ENCODE results near the gene SPHKAP. TPM values are rescaled to one million over a fixed set of nuclear protein-coding genes. Genes with fewer than 3 reads are reported as not detected.

SPHKAP gene
- polyA plus RNA-seq, 1 donor (not counting 4 experiments of a cell fraction or from before 2014, with no cell fraction given), result not detected

GRCh38 chr2:228040995-228041394 lies 140.5 kb downstream of the SPHKAP start:
- Histone ChIP-seq H3K27me3 (ENCODE audit: control insufficient read depth, extremely low read depth, insufficient read depth, low read length) (no peaks in the 10 kb centered on the region), H3K36me3 (ENCODE audit: control insufficient read depth in 2 of 2, extremely low read depth in 1 of 2, insufficient read depth in 2 of 2, low read length in 2 of 2) (no peaks in the 10 kb centered on the region), H2AFZ (ENCODE audit: control insufficient read depth, low read length) (no peak overlapping the region), H3K9me1 (ENCODE audit: control insufficient read depth, extremely low read depth, insufficient read depth, low read length) (no peaks in the 10 kb centered on the region), H3K27ac (ENCODE audit: control insufficient read depth, insufficient read depth, low read length) (no peak overlapping the region), H3K79me2 (ENCODE audit: control insufficient read depth, insufficient read depth, low read length) (no peaks in the 10 kb centered on the region), H3K4me3 (ENCODE audit: control insufficient read depth in 2 of 3, extremely low read depth in 1 of 3, insufficient read depth in 2 of 3, low read depth in 1 of 3, low read length in 3 of 3) (no peak overlapping the region), H3K4me2 (ENCODE audit: control insufficient read depth, extremely low read depth, insufficient read depth, low read depth, low read length) (no peak overlapping the region), H3K9me3 (ENCODE audit: control insufficient read depth, low read depth, low read length) (no peaks in the 10 kb centered on the region), H3K9ac (ENCODE audit: control insufficient read depth, extremely low read depth, insufficient read depth, low read length) (no peak overlapping the region), H4K20me1 (ENCODE audit: control insufficient read depth, extremely low read depth, insufficient read depth, low read length) (no peaks in the 10 kb centered on the region), H3K4me1 (ENCODE audit: control insufficient read depth, extremely low read depth, insufficient read depth, low read length) (no peaks in the 10 kb centered on the region)
- FAIRE-seq (no peak), DNase-seq (ENCODE audit: low read depth, low spot score) (no peak)
- TF ChIP-seq CTCF (optimal IDR thresholded peaks at IDR 0.05 in 1 of 3, IDR thresholded peaks at IDR 0.05 in 1 of 3, conservative IDR thresholded peaks at IDR 0.05 in 1 of 3; ENCODE audit: extremely low read depth in 1 of 3, insufficient read depth in 2 of 3, low read length in 3 of 3) (no peak), EZH2 (IDR thresholded peaks at IDR 0.05; ENCODE audit: low read length) (no peak)
- dilution Hi-C loops (cut with MboI; ENCODE audit: extremely low pct_ligation_motif_present, low sequenced_read_pairs), result no loop called here

- Histone ChIP-seq H3K9me1 (ENCODE audit: control insufficient read depth, extremely low read depth, insufficient read depth, low read length) (no peaks in the 10 kb centered on the region), H3K9ac (ENCODE audit: control insufficient read depth, extremely low read depth, insufficient read depth, low read length) (no peak overlapping the region), H4K20me1 (ENCODE audit: control insufficient read depth, extremely low read depth, insufficient read depth, low read length) (no peaks in the 10 kb centered on the region), H3K4me2 (ENCODE audit: control insufficient read depth, extremely low read depth, insufficient read depth, low read depth, low read length) (no peak overlapping the region), H3K4me1 (ENCODE audit: control insufficient read depth, extremely low read depth, insufficient read depth, low read length) (no peaks in the 10 kb centered on the region), H3K27me3 (ENCODE audit: control insufficient read depth, extremely low read depth, insufficient read depth, low read length) (no peaks in the 10 kb centered on the region), H3K4me3 (ENCODE audit: control insufficient read depth in 2 of 3, extremely low read depth in 1 of 3, insufficient read depth in 2 of 3, low read depth in 1 of 3, low read length in 3 of 3) (no peak overlapping the region), H3K27ac (ENCODE audit: control insufficient read depth, insufficient read depth, low read length) (no peak overlapping the region), H3K36me3 (ENCODE audit: control insufficient read depth in 2 of 2, extremely low read depth in 1 of 2, insufficient read depth in 2 of 2, low read length in 2 of 2) (no peaks in the 10 kb centered on the region), H2AFZ (ENCODE audit: control insufficient read depth, low read length) (no peak overlapping the region), H3K9me3 (ENCODE audit: control insufficient read depth, low read depth, low read length) (no peaks in the 10 kb centered on the region), H3K79me2 (ENCODE audit: control insufficient read depth, insufficient read depth, low read length) (no peaks in the 10 kb centered on the region)
- dilution Hi-C loops (cut with MboI; ENCODE audit: extremely low pct_ligation_motif_present, low sequenced_read_pairs), result no loop called here
- TF ChIP-seq EZH2 (IDR thresholded peaks at IDR 0.05; ENCODE audit: low read length) (no peak), CTCF (optimal IDR thresholded peaks at IDR 0.05 in 1 of 3, IDR thresholded peaks at IDR 0.05 in 1 of 3, conservative IDR thresholded peaks at IDR 0.05 in 1 of 3; ENCODE audit: extremely low read depth in 1 of 3, insufficient read depth in 2 of 3, low read length in 3 of 3) (peak; percentile 54 to 64 (median 62))
- DNase-seq (ENCODE audit: low read depth, low spot score) (no peak), FAIRE-seq (no peak)
Measured at GRCh38 chr2:228039752-228040534, 141.5 kb downstream of the SPHKAP start.

All from keratinocyte (primary cell).